ENCODE data around the gene ABCF3.
"Not testable (repeated sequence)": the region's sequence is repeated elsewhere in the genome, so short reads cannot be mapped to it uniquely, and the experiment has no call there.

- not testable (repeated sequence) for TF ChIP-seq CTCF, POLR2AphosphoS5, EP300, POLR2A (IDR thresholded peaks at IDR 0.05)
Measured at GRCh38 chr3:184162571-184163070, 23.4 kb upstream of the ABCF3 start.

All from gastroesophageal sphincter (tissue), 3 donors.